Testis (tissue), 3 donors: ENCODE results near the gene PIP4K2B. TPM values are rescaled to one million over a fixed set of nuclear protein-coding genes. Genes with fewer than 3 reads are reported as not detected.
A peak's percentile ranks its signal among the peaks of the same experiment; 100 is the strongest.

Experiments
- DNase-seq: peaks from one replicate; pipeline ENCODE4 v3.0.0-alpha.2; 2019
- H3K27ac ChIP-seq, 2 donors: fragments of 200-600 bp; sonication (generic); one replicate each; pipeline ENCODE4 v1.5.1; 2019
- H3K27me3 ChIP-seq: fragments of 200-600 bp; sonication (generic); one replicate; pipeline ENCODE4 v1.5.1; 2019
- H3K36me3 ChIP-seq: fragments of 200-600 bp; sonication (generic); one replicate; pipeline ENCODE4 v1.5.1; 2017; ENCODE audit warnings: low read depth; ENCODE audit errors: missing control alignments
- H3K4me1 ChIP-seq: fragments of 200-600 bp; sonication (generic); one replicate; pipeline ENCODE4 v1.5.1; 2019
- H3K4me3 ChIP-seq, 2 donors: fragments of 200-600 bp; sonication (generic); one replicate each; pipeline ENCODE4 v1.5.1; 2017 to 2019
- H3K9me3 ChIP-seq: fragments of 200-600 bp; sonication (generic); one replicate; pipeline ENCODE4 v1.5.1; 2017
- CTCF ChIP-seq, 3 experiments: fragments of 450-650 bp in 2 of 3; fragments of 200-600 bp in 1 of 3; sonication (generic) in 1 of 3; IDR thresholded peaks; one replicate each; pipeline ENCODE4 v1.5.1; 2016 to 2019; ENCODE audit warnings: antibody characterized with exemption in 3 of 3, mild to moderate bottlenecking in 2 of 3, moderate library complexity in 1 of 3
- POLR2A ChIP-seq: fragments of 450-650 bp; IDR thresholded peaks from one replicate; pipeline ENCODE4 v1.6.1; 2017; ENCODE audit warnings: antibody characterized with exemption, mild to moderate bottlenecking, moderate library complexity
- WGBS, 2 donors: methylation state at CpG; one replicate each; pipeline ENCODE4 v1.1.5; 2018; 5-methylcytosine and 5-hydroxymethylcytosine counted together
- intact Hi-C: fragments of 100-400 bp; cut with DNase I; formaldehyde crosslinking; loops from one replicate; pipeline ENCODE4 v1.15.1; 2023; ENCODE audit warnings: low total_unique reads
- polyA plus RNA-seq: library from polyadenylated mRNA; stranded (reverse); fragments of 350-450 nt; fragmentation: Illumina TruSeq; extraction: RNeasy Lipid Tissue Mini Kit (QIAGEN cat#74804); gene quantifications from one replicate; pipeline ENCODE4 v1.2.3, GENCODE V29; 2014; ENCODE audit warnings: low read depth, low replicate concordance; ENCODE audit not compliant: insufficient read depth
- total RNA-seq, 2 donors: library from RNA; depleted of rRNA; stranded (reverse); fragments of >200 nt; gene quantifications; one replicate each; pipeline ENCODE4 v1.2.3, GENCODE V29; 2016

PIP4K2B gene
- total and polyA plus RNA-seq, 3 donors from 2014 or later, result 34.8 to 56.7 (median 47.2) TPM

- Histone ChIP-seq H3K36me3 (no peaks in the 10 kb centered on the region), H3K27me3 (no peaks in the 10 kb centered on the region), H3K9me3 (no peaks in the 10 kb centered on the region), H3K27ac (no peak overlapping the region), H3K4me3 (no peak overlapping the region), H3K4me1 (peaks cover 49% of the 10 kb centered on the region)
- no peak for TF ChIP-seq POLR2A
- no peak for TF ChIP-seq CTCF (IDR thresholded peaks at IDR 0.05)
- no peak for DNase-seq
- intact Hi-C loops, result no loop called here
- 93 to 95% methylated on average over 14 to 16 of the region's 16 CpGs for WGBS, 2 donors
These were observed 60.7 kb downstream of the PIP4K2B start for GRCh38 chr17:38738686-38739085.

GRCh38 chr17:38738007-38738662 lies 61.2 kb downstream of the PIP4K2B start:
- intact Hi-C loops, result no loop called here

GRCh38 chr17:38735161-38735997 lies 64.0 kb downstream of the PIP4K2B start:
- Histone ChIP-seq H3K9me3 (no peaks in the 10 kb centered on the region), H3K27me3 (no peaks in the 10 kb centered on the region), H3K4me3 (no peak overlapping the region), H3K36me3 (no peaks in the 10 kb centered on the region), H3K4me1 (peaks cover 54% of the 10 kb centered on the region), H3K27ac (peak overlapping the region; percentile 45 to 74)
- DNase-seq, result peak; percentile 77
- intact Hi-C loops, result no loop called here
- WGBS, 2 donors, result 41 to 51% methylated on average over 19 to 23 of the region's 23 CpGs
- TF ChIP-seq POLR2A (no peak), CTCF (IDR thresholded peaks at IDR 0.05) (peak; percentile 91 to 99 (median 93))

More at GRCh38 chr17:38738007-38738662, 61.2 kb downstream of the PIP4K2B start:
- no peaks in the 10 kb centered on the region for H3K9me3 ChIP-seq
- no peak for TF ChIP-seq POLR2A
- TF ChIP-seq CTCF (IDR thresholded peaks at IDR 0.05), result no peak
- H3K27ac ChIP-seq, result no peak overlapping the region
- no peaks in the 10 kb centered on the region for H3K36me3 ChIP-seq
- no peaks in the 10 kb centered on the region for H3K27me3 ChIP-seq
- H3K4me1 ChIP-seq, result peaks cover 55% of the 10 kb centered on the region
- no peak for DNase-seq
- H3K4me3 ChIP-seq, result no peak overlapping the region
- WGBS, 2 donors, result 91 to 97% methylated on average over 14 of the region's 14 CpGs

GRCh38 chr17:38733982-38734973 lies 65.1 kb downstream of the PIP4K2B start:
- no peaks in the 10 kb centered on the region for H3K36me3 ChIP-seq
- peak; percentile 67 for DNase-seq
- TF ChIP-seq CTCF (IDR thresholded peaks at IDR 0.05) (no peak), POLR2A (no peak)
- no peaks in the 10 kb centered on the region for H3K27me3 ChIP-seq
- 48 to 58% methylated on average over 14 to 15 of the region's 15 CpGs for WGBS, 2 donors
- H3K27ac ChIP-seq, result peak overlapping the region; percentile 45 to 74
- intact Hi-C loops, result loop anchor here (5.0 kb wide), 1 partner anchor 57 kb away; no protein-coding TSS in a partner anchor
- peaks cover 59% of the 10 kb centered on the region for H3K4me1 ChIP-seq
- no peaks in the 10 kb centered on the region for H3K9me3 ChIP-seq
- no peak overlapping the region for H3K4me3 ChIP-seq
